ENCODE data around the gene NIN.

GRCh38 chr14:50776522-50776921 lies 54.4 kb downstream of the NIN start:
- TF ChIP-seq CTCF (conservative IDR thresholded peaks at IDR 0.05 in 1 of 2, IDR thresholded peaks at IDR 0.05 in 1 of 2; ENCODE audit: extremely low read depth in 1 of 2, insufficient read depth in 1 of 2, low read depth in 1 of 2, low read length in 2 of 2) (no peak), EZH2 (IDR thresholded peaks at IDR 0.05; ENCODE audit: borderline replicate concordance, low read length) (no peak)

Measured in mammary epithelial cell (primary cell).